Subcutaneous adipose tissue (tissue), 4 donors: Measurements from ENCODE around the gene USP17L12. TPM values are rescaled to one million over a fixed set of nuclear protein-coding genes. Genes with fewer than 3 reads are reported as not detected.
"Not testable (repeated sequence)": the region's sequence is repeated elsewhere in the genome, so short reads cannot be mapped to it uniquely, and the experiment has no call there.

Experiments
- total RNA-seq, 4 donors: library from RNA; depleted of rRNA; stranded (reverse); fragments of >200 nt; gene quantifications; one replicate each; pipeline ENCODE4 v1.1.0, GENCODE V29; 2016
- TF ChIP-seq, protein P1 (sequence below): fragments of 450-650 bp; IDR thresholded peaks from one replicate; pipeline ENCODE4 v1.5.1; 2016; ENCODE audit warnings: low read depth, mild to moderate bottlenecking, control low read depth, antibody characterized with exemption, moderate library complexity

The USP17L12 gene, protein sequence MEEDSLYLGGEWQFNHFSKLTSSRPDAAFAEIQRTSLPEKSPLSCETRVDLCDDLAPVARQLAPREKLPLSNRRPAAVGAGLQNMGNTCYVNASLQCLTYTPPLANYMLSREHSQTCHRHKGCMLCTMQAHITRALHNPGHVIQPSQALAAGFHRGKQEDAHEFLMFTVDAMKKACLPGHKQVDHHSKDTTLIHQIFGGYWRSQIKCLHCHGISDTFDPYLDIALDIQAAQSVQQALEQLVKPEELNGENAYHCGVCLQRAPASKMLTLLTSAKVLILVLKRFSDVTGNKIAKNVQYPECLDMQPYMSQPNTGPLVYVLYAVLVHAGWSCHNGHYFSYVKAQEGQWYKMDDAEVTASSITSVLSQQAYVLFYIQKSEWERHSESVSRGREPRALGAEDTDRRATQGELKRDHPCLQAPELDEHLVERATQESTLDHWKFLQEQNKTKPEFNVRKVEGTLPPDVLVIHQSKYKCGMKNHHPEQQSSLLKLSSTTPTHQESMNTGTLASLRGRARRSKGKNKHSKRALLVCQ
- total RNA-seq, result not detected

DNA sequence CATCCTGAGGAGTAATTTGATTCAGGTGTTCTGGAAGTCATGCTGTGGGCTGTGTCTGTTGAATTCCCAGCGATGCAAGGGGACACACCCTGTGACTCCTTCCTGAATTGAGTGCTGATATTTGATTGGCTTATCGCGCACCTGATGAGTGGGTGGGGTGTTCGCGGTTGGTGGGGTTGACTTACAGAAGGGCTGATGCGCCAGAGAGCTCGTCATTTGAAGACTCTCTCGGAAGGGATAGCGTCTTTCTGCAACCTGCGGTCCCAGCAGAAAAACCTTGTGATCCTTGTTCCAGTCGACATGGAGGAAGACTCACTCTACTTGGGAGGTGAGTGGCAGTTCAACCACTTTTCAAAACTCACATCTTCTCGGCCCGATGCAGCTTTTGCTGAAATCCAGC is at the start of gene USP17L12:
Gene USP17L12 (plus strand): TSS at position 301 of the 400 bp plus-strand sequence. CDS start 0 bp downstream, at position 301.
- TF ChIP-seq, protein P1, sequence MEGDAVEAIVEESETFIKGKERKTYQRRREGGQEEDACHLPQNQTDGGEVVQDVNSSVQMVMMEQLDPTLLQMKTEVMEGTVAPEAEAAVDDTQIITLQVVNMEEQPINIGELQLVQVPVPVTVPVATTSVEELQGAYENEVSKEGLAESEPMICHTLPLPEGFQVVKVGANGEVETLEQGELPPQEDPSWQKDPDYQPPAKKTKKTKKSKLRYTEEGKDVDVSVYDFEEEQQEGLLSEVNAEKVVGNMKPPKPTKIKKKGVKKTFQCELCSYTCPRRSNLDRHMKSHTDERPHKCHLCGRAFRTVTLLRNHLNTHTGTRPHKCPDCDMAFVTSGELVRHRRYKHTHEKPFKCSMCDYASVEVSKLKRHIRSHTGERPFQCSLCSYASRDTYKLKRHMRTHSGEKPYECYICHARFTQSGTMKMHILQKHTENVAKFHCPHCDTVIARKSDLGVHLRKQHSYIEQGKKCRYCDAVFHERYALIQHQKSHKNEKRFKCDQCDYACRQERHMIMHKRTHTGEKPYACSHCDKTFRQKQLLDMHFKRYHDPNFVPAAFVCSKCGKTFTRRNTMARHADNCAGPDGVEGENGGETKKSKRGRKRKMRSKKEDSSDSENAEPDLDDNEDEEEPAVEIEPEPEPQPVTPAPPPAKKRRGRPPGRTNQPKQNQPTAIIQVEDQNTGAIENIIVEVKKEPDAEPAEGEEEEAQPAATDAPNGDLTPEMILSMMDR, result not testable (repeated sequence)

DNA sequence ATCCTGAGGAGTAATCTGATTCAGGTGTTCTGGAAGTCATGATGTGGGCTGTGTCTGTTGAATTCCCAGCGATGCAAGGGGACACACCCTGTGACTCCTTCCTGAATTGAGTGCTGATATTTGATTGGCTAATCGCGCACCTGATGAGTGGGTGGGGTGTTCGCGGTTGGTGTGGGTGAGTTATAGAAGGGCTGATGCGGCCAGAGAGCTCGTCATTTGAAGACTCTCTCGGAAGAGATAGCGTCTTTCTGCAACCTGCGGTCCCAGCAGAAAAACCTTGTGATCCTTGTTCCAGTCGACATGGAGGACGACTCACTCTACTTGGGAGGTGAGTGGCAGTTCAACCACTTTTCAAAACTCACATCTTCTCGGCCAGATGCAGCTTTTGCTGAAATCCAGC is 9.6 kb upstream of the USP17L12 start, which contains the start of gene USP17L10:
Gene USP17L10 (plus strand): TSS at position 301 of the 400 bp plus-strand sequence. CDS start 0 bp downstream, at position 301.
- TF ChIP-seq, protein P1, result not testable (repeated sequence)

DNA sequence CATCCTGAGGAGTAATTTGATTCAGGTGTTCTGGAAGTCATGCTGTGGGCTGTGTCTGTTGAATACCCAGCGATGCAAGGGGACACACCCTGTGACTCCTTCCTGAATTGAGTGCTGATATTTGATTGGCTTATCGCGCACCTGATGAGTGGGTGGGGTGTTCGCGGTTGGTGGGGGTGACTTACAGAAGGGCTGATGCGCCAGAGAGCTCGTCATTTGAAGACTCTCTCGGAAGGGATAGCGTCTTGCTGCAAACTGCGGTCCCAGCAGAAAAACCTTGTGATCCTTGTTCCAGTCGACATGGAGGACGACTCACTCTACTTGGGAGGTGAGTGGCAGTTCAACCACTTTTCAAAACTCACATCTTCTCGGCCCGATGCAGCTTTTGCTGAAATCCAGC is 4.8 kb upstream of the USP17L12 start, which contains the start of gene USP17L11:
Gene USP17L11 (plus strand): TSS at position 301 of the 400 bp plus-strand sequence. CDS start 0 bp downstream, at position 301.
- TF ChIP-seq, protein P1, result not testable (repeated sequence)

DNA sequence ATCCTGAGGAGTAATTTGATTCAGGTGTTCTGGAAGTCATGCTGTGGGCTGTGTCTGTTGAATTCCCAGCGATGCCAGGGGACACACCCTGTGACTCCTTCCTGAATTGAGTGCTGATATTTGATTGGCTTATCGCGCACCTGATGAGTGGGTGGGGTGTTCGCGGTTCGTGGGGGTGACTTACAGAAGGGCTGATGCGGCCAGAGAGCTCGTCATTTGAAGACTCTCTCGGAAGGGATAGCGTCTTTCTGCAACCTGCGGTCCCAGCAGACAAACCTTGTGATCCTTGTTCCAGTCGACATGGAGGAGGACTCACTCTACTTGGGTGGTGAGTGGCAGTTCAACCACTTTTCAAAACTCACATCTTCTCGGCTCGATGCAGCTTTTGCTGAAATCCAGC is 4.6 kb downstream of the USP17L12 start, which contains the start of gene USP17L13:
Gene USP17L13 (plus strand): TSS at position 301 of the 400 bp plus-strand sequence. CDS start 0 bp downstream, at position 301.
- TF ChIP-seq, protein P1, result not testable (repeated sequence)

DNA sequence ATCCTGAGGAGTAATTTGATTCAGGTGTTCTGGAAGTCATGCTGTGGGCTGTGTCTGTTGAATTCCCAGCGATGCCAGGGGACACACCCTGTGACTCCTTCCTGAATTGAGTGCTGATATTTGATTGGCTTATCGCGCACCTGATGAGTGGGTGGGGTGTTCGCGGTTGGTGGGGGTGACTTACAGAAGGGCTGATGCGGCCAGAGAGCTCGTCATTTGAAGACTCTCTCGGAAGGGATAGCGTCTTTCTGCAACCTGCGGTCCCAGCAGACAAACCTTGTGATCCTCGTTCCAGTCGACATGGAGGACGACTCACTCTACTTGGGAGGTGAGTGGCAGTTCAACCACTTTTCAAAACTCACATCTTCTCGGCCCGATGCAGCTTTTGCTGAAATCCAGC is 14.1 kb downstream of the USP17L12 start, which contains the start of gene USP17L15:
Gene USP17L15 (plus strand): TSS at position 301 of the 400 bp plus-strand sequence. CDS start 0 bp downstream, at position 301.
- TF ChIP-seq, protein P1, result not testable (repeated sequence)

DNA sequence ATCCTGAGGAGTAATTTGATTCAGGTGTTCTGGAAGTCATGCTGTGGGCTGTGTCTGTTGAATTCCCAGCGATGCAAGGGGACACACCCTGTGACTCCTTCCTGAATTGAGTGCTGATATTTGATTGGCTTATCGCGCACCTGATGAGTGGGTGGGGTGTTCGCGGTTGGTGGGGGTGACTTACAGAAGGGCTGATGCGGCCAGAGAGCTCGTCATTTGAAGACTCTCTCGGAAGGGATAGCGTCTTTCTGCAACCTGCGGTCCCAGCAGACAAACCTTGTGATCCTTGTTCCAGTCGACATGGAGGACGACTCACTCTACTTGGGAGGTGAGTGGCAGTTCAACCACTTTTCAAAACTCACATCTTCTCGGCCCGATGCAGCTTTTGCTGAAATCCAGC is 23.6 kb downstream of the USP17L12 start, which contains the start of gene USP17L17:
Gene USP17L17 (plus strand): TSS at position 301 of the 400 bp plus-strand sequence. CDS start 0 bp downstream, at position 301.
- TF ChIP-seq, protein P1, result not testable (repeated sequence)
